ENCODE measurements around the gene TDRD7.

DNA sequence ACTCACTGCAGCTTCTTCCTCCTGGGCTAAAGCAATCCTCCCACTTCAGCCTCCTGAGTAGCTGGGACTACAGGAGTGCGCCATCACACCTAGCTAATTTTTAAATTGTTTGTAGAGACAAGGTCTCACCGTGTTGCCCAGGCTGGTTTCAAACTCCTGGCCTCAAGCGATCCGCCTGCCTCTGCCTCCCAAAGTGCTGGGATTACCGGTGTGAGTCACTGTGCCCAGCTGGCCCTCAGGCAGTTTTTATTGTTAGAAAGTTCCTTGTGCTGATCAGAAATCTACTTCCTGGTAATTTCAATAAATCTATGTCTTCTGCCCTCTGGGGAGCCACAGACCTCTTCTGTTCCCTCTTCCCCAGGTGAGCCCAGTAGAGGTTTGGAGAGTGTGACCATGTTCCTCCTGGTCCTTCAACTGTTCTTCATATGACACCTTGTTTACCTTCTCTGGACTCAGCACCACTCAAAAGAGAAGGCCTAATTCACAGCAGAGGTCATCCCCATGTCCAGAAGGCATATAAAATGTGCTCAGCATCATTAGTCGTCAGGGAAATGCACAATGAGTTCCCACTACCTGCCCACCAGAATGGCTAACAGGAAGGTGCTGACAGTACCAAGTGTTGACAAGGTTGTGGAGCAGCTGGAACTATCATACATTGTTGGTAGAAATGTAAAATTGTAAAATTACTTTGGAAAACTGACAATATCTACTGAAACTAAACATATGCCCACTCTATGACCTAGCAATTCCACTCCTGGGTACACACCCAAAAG, 99.9 kb downstream of the TDRD7 start:
- TF ChIP-seq, protein P1, sequence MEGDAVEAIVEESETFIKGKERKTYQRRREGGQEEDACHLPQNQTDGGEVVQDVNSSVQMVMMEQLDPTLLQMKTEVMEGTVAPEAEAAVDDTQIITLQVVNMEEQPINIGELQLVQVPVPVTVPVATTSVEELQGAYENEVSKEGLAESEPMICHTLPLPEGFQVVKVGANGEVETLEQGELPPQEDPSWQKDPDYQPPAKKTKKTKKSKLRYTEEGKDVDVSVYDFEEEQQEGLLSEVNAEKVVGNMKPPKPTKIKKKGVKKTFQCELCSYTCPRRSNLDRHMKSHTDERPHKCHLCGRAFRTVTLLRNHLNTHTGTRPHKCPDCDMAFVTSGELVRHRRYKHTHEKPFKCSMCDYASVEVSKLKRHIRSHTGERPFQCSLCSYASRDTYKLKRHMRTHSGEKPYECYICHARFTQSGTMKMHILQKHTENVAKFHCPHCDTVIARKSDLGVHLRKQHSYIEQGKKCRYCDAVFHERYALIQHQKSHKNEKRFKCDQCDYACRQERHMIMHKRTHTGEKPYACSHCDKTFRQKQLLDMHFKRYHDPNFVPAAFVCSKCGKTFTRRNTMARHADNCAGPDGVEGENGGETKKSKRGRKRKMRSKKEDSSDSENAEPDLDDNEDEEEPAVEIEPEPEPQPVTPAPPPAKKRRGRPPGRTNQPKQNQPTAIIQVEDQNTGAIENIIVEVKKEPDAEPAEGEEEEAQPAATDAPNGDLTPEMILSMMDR (IDR thresholded peaks at IDR 0.05) = no peak
- no peak for TF ChIP-seq POLR2A (IDR thresholded peaks at IDR 0.05)
